Measurements from ENCODE around the gene BACH2.
A peak's percentile ranks its signal among the peaks of the same experiment; 100 is the strongest.

The BACH2 gene

GRCh38 chr6:90187437-90188121, 109.1 kb downstream of the BACH2 start:
- no peak for DNase-seq
- no peaks in the 10 kb centered on the region for H3K27me3 Mint-ChIP-seq
- no peaks in the 10 kb centered on the region for H3K9me3 Mint-ChIP-seq
- ATAC-seq, result peak; percentile 81
- peak overlapping the region; percentile 73 for H3K4me3 Mint-ChIP-seq
- peaks cover 92% of the 10 kb centered on the region for H3K4me1 Mint-ChIP-seq
- H3K27ac Mint-ChIP-seq, result peak overlapping the region; percentile 93
- peaks cover 42% of the 10 kb centered on the region for H3K36me3 Mint-ChIP-seq (ENCODE audit: low read depth)

DNA sequence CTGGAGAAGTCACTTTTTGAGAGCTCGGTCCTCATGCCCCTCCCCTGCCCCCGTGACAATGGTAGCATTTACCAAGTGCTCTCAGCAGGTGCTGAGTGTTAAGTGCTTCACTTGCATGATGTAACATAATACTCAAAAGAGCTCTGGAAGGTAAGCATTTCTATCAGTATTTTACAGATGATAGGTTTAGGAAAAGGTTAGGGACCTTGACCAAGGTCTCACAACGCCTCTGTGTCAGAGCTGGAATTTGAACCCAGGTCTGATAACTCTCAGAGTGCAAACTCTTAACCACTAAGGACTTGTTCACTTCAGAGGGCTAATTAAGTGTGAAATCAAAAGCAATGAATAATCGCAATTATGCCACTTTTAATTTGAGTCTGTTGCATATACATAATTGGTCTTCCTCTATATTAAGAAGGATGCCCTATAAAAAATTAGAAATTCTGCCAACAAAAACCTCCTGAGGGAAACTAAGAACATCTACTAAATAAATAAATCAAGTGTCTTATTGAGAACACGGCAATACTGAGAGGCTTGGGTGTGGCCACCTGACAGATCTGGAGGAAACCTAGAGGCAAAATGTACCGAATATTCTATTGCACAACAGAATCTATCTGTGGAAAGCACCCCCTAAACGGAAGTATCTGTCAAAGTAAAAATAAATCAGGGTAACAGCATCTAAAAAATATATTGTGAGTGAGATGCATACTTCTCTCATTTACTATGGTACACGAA, 109.8 kb downstream of the BACH2 start:
- Mint-ChIP-seq H3K4me1 (peaks cover 92% of the 10 kb centered on the region), H3K27me3 (no peaks in the 10 kb centered on the region), H3K9me3 (no peaks in the 10 kb centered on the region), H3K4me3 (peak overlapping the region; percentile 73), H3K27ac (peak overlapping the region; percentile 93), H3K36me3 (ENCODE audit: low read depth) (peaks cover 50% of the 10 kb centered on the region)
- ATAC-seq (no peak), DNase-seq (no peak)

GRCh38 chr6:90186026-90186425, 110.6 kb downstream of the BACH2 start:
- Mint-ChIP-seq H3K4me1 (peaks cover 90% of the 10 kb centered on the region), H3K27me3 (no peaks in the 10 kb centered on the region), H3K4me3 (peak overlapping the region; percentile 73), H3K9me3 (peaks cover 2% of the 10 kb centered on the region), H3K27ac (peak overlapping the region; percentile 93), H3K36me3 (ENCODE audit: low read depth) (peaks cover 57% of the 10 kb centered on the region)
- no peak for ATAC-seq
- DNase-seq, result no peak

GRCh38 chr6:90184334-90185298, 112.0 kb downstream of the BACH2 start:
- DNase-seq (no peak), ATAC-seq (no peak)
- peak overlapping the region; percentile 51 for H3K4me3 Mint-ChIP-seq
- H3K36me3 Mint-ChIP-seq (ENCODE audit: low read depth), result peaks cover 56% of the 10 kb centered on the region
- H3K27me3 Mint-ChIP-seq, result no peaks in the 10 kb centered on the region
- H3K4me1 Mint-ChIP-seq, result peaks cover 82% of the 10 kb centered on the region
- peaks cover 8% of the 10 kb centered on the region for H3K9me3 Mint-ChIP-seq
- H3K27ac Mint-ChIP-seq, result peak overlapping the region; percentile 81

DNA sequence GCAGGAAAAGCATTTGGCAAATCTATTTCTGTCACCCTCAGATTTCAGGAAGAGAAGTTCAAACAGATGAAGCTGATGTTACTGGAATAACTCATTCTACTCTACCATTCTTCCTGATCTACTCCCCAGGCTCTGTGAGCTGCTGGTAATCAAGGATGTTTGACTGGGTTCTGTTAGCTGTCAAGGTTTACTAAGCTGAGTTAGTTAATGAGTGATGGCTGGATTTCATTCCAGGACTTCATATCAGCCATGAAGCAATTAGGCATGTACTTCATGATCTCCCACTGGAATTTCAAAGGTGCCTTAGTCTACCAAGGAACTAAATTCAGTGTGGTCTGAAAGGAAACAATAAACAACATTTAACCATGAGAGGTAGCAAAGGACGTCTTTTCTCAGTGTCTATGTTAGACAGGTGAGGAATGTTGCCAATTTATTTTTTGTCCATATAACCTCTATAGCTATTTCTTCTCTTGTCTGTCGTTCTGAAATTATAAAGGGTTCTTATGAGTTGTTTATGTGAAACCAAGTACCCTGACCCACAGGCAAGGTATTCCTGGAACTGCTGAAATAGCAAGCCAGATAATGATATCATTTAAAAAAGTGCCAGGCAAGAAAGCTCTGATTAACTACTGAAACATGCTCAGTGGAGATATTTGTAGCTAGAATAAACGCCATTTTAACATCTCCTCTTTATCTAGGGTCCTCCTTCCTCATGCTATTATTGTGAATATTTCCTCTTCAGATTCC, 112.9 kb downstream of the BACH2 start:
- H3K9me3 Mint-ChIP-seq, result peaks cover 8% of the 10 kb centered on the region
- H3K36me3 Mint-ChIP-seq (ENCODE audit: low read depth), result peaks cover 53% of the 10 kb centered on the region
- ATAC-seq (no peak), DNase-seq (no peak)
- H3K4me1 Mint-ChIP-seq, result peaks cover 84% of the 10 kb centered on the region
- H3K27ac Mint-ChIP-seq, result peak overlapping the region; percentile 81
- H3K4me3 Mint-ChIP-seq, result peak overlapping the region; percentile 51
- H3K27me3 Mint-ChIP-seq, result no peaks in the 10 kb centered on the region

DNA sequence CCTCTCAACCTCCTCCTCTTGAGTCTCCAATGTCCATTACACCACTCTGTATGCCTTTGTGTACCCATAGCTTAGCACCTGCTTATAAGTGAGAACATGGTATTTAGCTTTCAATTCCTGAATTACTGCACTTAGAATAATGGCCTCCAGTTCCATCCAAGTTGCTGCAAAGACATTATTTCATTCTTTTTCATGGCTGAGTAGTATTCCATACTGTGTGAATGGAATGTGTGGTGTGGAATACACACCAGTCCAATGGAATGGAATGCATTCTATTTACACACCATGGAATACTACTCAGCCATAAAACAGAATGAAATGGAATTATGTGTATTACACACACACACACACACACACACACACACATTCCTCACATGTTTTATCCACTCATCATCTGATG, 116.1 kb downstream of the BACH2 start:
- DNase-seq, result no peak
- ATAC-seq, result no peak
- H3K36me3 Mint-ChIP-seq (ENCODE audit: low read depth), result peaks cover 46% of the 10 kb centered on the region
- H3K27ac Mint-ChIP-seq, result no peak overlapping the region
- no peaks in the 10 kb centered on the region for H3K27me3 Mint-ChIP-seq
- H3K4me3 Mint-ChIP-seq, result no peak overlapping the region
- H3K4me1 Mint-ChIP-seq, result peaks cover 87% of the 10 kb centered on the region
- peaks cover 8% of the 10 kb centered on the region for H3K9me3 Mint-ChIP-seq

DNA sequence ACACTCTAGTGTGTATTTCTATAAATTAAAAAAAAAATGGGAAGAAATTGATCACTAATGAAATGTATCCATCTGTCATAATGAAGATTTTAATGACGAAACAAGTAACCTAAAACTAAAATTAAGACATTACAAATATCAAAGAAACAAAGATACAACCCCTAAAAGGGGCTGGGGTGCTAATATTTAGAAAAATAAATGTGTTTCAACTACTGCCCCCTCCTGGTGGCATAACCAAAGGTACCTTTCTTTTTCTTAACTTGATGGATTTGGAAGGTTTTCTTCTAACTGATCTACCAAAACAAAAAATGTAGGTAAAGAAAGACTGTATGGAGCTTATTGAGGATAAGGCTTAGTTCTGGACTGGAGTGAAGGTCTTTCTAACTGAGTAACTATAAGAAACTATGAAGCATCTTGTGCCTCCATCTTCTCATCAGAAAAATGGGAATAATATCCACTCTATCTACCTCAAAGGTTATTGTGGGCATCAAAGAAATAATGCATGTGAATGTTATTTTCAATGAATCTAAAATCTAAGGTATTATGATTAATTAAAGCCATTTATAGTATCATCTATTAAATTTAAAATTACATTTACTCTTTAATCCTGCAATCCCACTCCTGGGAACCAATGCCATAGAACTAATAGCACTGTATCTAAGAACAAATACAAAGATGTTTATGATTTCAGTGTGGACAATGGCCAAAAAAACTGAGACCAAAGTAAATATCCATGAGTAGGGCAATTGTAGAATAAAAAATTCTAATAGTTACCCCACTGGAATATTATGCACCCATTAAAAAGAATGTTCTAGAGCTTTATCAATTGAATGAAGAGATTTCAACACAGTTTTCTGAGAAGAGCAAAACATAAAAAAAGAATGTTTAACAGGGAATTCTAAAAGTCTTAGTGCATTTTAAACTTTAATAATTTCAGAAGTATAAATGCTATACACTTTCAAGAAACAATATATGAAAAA, 117.2 kb downstream of the BACH2 start:
- Mint-ChIP-seq H3K4me1 (peaks cover 88% of the 10 kb centered on the region), H3K27ac (peak overlapping the region; percentile 92), H3K36me3 (ENCODE audit: low read depth) (peaks cover 43% of the 10 kb centered on the region), H3K27me3 (no peaks in the 10 kb centered on the region), H3K4me3 (peak overlapping the region; percentile 11), H3K9me3 (peaks cover 8% of the 10 kb centered on the region)
- ATAC-seq, result no peak
- DNase-seq, result no peak

DNA sequence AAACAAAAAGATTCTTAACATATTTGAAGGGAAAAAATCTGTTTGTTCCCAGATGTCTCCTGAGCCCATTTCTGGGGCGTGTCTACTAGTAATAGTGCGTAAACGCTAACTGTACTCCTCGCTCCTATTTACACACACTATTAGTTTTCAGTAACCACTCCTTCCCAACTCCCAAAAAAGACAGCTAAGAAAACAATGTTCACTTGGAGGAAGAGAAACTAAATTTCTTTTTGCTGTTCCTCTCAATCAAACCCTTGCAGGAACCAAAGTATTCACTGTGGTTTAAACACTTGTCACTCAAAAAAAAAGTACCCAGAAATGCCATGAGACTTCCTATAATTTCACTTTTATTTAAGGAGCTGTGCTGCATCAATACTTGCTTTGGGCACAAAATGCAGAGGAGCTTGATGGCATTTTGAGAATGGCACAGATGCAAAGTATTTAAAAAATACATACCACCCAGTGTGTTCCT, 118.2 kb downstream of the BACH2 start:
- DNase-seq, result no peak
- H3K36me3 Mint-ChIP-seq (ENCODE audit: low read depth), result peaks cover 40% of the 10 kb centered on the region
- H3K9me3 Mint-ChIP-seq, result peaks cover 8% of the 10 kb centered on the region
- H3K27ac Mint-ChIP-seq, result peak overlapping the region; percentile 92
- peaks cover 86% of the 10 kb centered on the region for H3K4me1 Mint-ChIP-seq
- H3K27me3 Mint-ChIP-seq, result no peaks in the 10 kb centered on the region
- no peak for ATAC-seq
- H3K4me3 Mint-ChIP-seq, result peak overlapping the region; percentile 42

GRCh38 chr6:90177544-90178383, 118.9 kb downstream of the BACH2 start:
- ATAC-seq, result peak; percentile 16
- peak overlapping the region; percentile 42 for H3K4me3 Mint-ChIP-seq
- peaks cover 87% of the 10 kb centered on the region for H3K4me1 Mint-ChIP-seq
- H3K36me3 Mint-ChIP-seq (ENCODE audit: low read depth), result peaks cover 43% of the 10 kb centered on the region
- peaks cover 8% of the 10 kb centered on the region for H3K9me3 Mint-ChIP-seq
- H3K27me3 Mint-ChIP-seq, result no peaks in the 10 kb centered on the region
- peak overlapping the region; percentile 92 for H3K27ac Mint-ChIP-seq
- DNase-seq, result no peak

DNA sequence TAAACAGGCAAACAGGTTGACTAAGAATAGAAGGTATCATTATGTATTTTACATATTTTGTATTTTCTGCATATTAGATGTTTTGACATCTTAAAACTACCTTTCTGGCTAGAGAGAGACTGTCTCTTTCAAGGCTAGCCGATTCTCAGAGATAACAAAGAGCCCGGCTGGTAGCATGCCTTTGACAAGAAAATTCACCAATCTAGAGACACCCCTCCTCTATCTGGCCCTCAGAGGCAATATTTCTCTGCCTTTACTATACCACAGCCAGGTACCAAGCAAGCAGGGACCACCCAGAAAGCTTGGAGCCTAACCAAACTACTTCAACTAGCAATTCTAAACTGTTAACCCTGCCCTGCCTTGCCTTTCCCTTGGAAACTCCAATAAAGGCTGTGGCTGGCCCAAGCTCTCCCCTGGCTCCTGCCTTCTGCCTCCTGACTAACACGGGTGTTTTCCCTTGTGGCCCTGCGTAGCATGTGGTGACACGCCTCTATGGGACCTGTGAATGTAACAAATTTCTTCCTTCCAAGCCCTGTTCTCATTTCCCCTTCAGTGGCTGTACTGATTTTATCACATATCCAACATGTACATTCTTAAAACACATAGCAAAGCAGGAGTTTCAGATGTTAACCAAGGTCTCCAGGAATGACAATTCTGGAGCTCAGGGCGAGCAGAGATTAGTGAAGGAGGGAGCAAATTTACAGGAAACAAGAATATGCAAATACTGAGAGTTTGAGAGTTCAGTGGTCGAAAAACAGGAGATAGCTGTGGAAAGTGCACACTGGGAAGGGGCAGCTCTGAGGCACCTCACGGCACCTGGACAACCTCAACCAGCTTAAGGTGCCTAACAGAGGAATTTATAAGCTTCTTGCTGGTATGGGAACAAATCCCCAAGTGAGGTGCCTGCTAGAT, 120.8 kb downstream of the BACH2 start:
- Mint-ChIP-seq H3K4me3 (peak overlapping the region; percentile 42), H3K27ac (peak overlapping the region; percentile 92), H3K36me3 (ENCODE audit: low read depth) (peaks cover 41% of the 10 kb centered on the region), H3K27me3 (no peaks in the 10 kb centered on the region), H3K9me3 (peaks cover 5% of the 10 kb centered on the region), H3K4me1 (peaks cover 90% of the 10 kb centered on the region)
- ATAC-seq (peak; percentile 93), DNase-seq (peak; percentile 72)

DNA sequence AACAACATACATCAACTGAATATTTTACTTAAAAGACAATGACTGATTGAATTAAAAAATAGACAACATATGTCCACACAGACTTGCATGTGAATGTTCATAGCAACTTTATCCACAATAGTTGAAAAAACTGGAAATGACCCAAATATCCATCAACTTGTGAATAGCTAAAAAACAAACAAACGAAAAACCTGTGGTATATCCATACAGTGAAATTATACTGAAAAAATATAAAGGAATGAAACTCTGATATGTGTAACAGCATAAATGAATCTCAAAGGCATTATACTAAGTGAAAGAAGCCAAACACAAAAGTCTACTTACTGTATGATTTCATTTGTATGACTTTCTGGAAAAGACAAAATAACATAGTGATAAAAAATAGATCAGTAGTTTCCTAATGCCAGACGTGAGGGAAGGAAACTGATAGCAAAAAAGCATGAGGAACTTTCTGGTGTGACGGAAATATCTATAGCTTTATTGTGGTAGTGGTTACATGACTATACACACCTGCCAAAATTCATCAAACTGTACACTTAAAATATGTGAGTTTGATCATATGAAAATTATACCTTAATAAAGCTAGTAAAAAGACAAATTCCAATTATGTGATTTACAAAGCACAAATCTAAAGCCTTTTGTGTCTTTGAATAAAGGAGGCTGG, 123.2 kb downstream of the BACH2 start:
- H3K27me3 Mint-ChIP-seq, result no peaks in the 10 kb centered on the region
- peak overlapping the region; percentile 92 for H3K27ac Mint-ChIP-seq
- peaks cover 53% of the 10 kb centered on the region for H3K36me3 Mint-ChIP-seq (ENCODE audit: low read depth)
- H3K4me3 Mint-ChIP-seq, result peak overlapping the region; percentile 65
- no peaks in the 10 kb centered on the region for H3K9me3 Mint-ChIP-seq
- ATAC-seq (no peak), DNase-seq (no peak)
- H3K4me1 Mint-ChIP-seq, result peaks cover 95% of the 10 kb centered on the region

All from activated naive CD8-positive, alpha-beta T cell treated with anti-CD3 and anti-CD28 coated beads, Interleukin-2, amount 50 U/mL, for 24 hours (primary cell).